Colonic mucosa (tissue), 4 donors: ENCODE measurements around the gene ITIH1. TPM values are rescaled to one million over a fixed set of nuclear protein-coding genes. Genes with fewer than 3 reads are reported as not detected.

Experiments
- DNase-seq: peaks from one replicate; pipeline ENCODE4 v3.0.0-alpha.2; 2020
- H3K27ac ChIP-seq: fragments of 200-600 bp; one replicate; pipeline ENCODE4 v1.8.0; 2021
- H3K27me3 ChIP-seq: fragments of 200-600 bp; one replicate; pipeline ENCODE4 v1.8.0; 2021
- H3K36me3 ChIP-seq: fragments of 200-600 bp; one replicate; pipeline ENCODE4 v1.8.0; 2021
- H3K4me1 ChIP-seq: fragments of 200-600 bp; one replicate; pipeline ENCODE4 v1.8.0; 2021; ENCODE audit warnings: mild to moderate bottlenecking
- H3K4me3 ChIP-seq: fragments of 200-600 bp; one replicate; pipeline ENCODE4 v1.8.0; 2021
- H3K9ac ChIP-seq, 2 donors: one replicate each; pipeline ENCODE4 v1.7.0; 2013; ENCODE audit warnings: control low read depth in 2 of 2, low read depth in 2 of 2, low read length in 2 of 2
- H3K9me3 ChIP-seq: fragments of 200-600 bp; one replicate; pipeline ENCODE4 v1.8.0; 2021
- CTCF ChIP-seq: fragments of 200-600 bp; IDR thresholded peaks from one replicate; pipeline ENCODE4 v1.8.0; 2022; ENCODE audit warnings: antibody characterized with exemption, mild to moderate bottlenecking
- intact Hi-C: fragments of 100-400 bp; cut with DNase I; formaldehyde crosslinking; loops from one replicate; pipeline ENCODE4 v1.14.1; 2022
- total RNA-seq, 2 donors: library from RNA; stranded (reverse); fragmentation: NEBNext Ultra II Directional in 1 of 2; extraction: Animal tissue kit (Norgen Biotek cat#: 25700) in 1 of 2; gene quantifications; one replicate each; pipeline ENCODE4 v1.2.1, GENCODE V29; 2021
- donor health status: healthy.
- donor health status: DM: no; HTN: no; CAD: no.
- donor health status: DM: no; HTN: no; CAD: no.

ITIH1 gene
- total RNA-seq, 2 donors from 2014 or later, result 0.91 TPM; not detected in 1

- no peaks in the 10 kb centered on the region for H3K36me3 ChIP-seq
- DNase-seq, result no peak
- H3K9ac ChIP-seq, result no peak overlapping the region
- no peaks in the 10 kb centered on the region for H3K27me3 ChIP-seq
- H3K27ac ChIP-seq, result no peak overlapping the region
- H3K4me3 ChIP-seq, result no peak overlapping the region
- intact Hi-C loops, result loop anchor here (10.0 kb wide), 1 partner anchor 335 kb away; no protein-coding TSS in a partner anchor
- no peak for TF ChIP-seq CTCF
- H3K4me1 ChIP-seq, result no peaks in the 10 kb centered on the region
- H3K9me3 ChIP-seq, result no peaks in the 10 kb centered on the region
These were observed 37.7 kb upstream of the ITIH1 start for GRCh38 chr3:52739730-52740129.

- Histone ChIP-seq H3K4me1 (no peaks in the 10 kb centered on the region), H3K4me3 (no peak overlapping the region), H3K36me3 (no peaks in the 10 kb centered on the region), H3K27me3 (no peaks in the 10 kb centered on the region), H3K9ac (no peak overlapping the region), H3K27ac (no peak overlapping the region), H3K9me3 (no peaks in the 10 kb centered on the region)
- intact Hi-C loops, result loop anchor here (10.0 kb wide), 1 partner anchor 332 kb away; no protein-coding TSS in a partner anchor
- DNase-seq, result no peak
- TF ChIP-seq CTCF, result peak; percentile 34
These were observed 34.9 kb upstream of the ITIH1 start for GRCh38 chr3:52742418-52743041.

GRCh38 chr3:52743152-52743551 is 34.2 kb upstream of the ITIH1 start:
- intact Hi-C loops, result loop anchor here (10.0 kb wide), 1 partner anchor 332 kb away; no protein-coding TSS in a partner anchor
- no peak for DNase-seq
- no peak overlapping the region for H3K9ac ChIP-seq
- no peaks in the 10 kb centered on the region for H3K36me3 ChIP-seq
- no peak overlapping the region for H3K27ac ChIP-seq
- no peaks in the 10 kb centered on the region for H3K9me3 ChIP-seq
- H3K4me1 ChIP-seq, result no peaks in the 10 kb centered on the region
- no peak for TF ChIP-seq CTCF
- H3K4me3 ChIP-seq, result no peak overlapping the region
- no peaks in the 10 kb centered on the region for H3K27me3 ChIP-seq

GRCh38 chr3:52743721-52744120 is 33.7 kb upstream of the ITIH1 start:
- Histone ChIP-seq H3K27me3 (no peaks in the 10 kb centered on the region), H3K4me1 (no peaks in the 10 kb centered on the region), H3K9ac (no peak overlapping the region), H3K36me3 (no peaks in the 10 kb centered on the region), H3K9me3 (no peaks in the 10 kb centered on the region), H3K4me3 (no peak overlapping the region), H3K27ac (no peak overlapping the region)
- DNase-seq, result no peak
- no peak for TF ChIP-seq CTCF
- intact Hi-C loops, result loop anchor here (10.0 kb wide), 1 partner anchor 331 kb away; no protein-coding TSS in a partner anchor

- no peak for TF ChIP-seq CTCF
- Histone ChIP-seq H3K9me3 (no peaks in the 10 kb centered on the region), H3K27ac (no peak overlapping the region), H3K27me3 (no peaks in the 10 kb centered on the region), H3K36me3 (no peaks in the 10 kb centered on the region), H3K4me1 (no peaks in the 10 kb centered on the region), H3K4me3 (no peak overlapping the region), H3K9ac (no peak overlapping the region)
- DNase-seq, result no peak
- intact Hi-C loops, result loop anchor here (10.0 kb wide), 1 partner anchor 173 kb away; no protein-coding TSS in a partner anchor
These were observed 25.2 kb upstream of the ITIH1 start for GRCh38 chr3:52752045-52752660.
